ENCODE results near the gene MUC20.
"Not testable (repeated sequence)": the region's sequence is repeated elsewhere in the genome, so short reads cannot be mapped to it uniquely, and the experiment has no call there.

Gene MUC20

DNA sequence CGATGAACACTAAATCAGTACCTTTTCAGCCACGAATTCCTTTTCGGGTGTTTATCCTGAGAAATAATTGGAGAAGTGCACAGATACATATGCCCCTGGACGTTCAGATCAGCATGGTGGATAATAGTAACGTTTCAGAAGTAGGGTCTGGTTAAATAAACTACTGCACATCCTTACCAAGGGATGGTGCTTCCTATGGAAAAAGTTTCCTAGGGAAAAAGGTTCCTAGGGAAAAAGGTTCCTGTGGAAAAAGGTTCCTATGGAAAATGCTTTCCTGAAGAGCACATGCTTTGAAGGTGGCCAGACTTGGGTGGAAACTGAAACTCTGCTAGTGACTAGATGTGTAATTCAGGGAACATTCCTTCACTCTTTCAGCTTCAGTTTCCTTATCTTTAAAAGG lies 28.3 kb downstream of the MUC20 start:
- not testable (repeated sequence) for H3K36me3 Mint-ChIP-seq (ENCODE audit: low read depth); H3K27me3 Mint-ChIP-seq (ENCODE audit: low read depth); H3K27ac Mint-ChIP-seq; H3K4me3 Mint-ChIP-seq; H3K9me3 Mint-ChIP-seq
- H3K4me1 Mint-ChIP-seq (ENCODE audit: low read depth): peaks cover 11% of the 10 kb centered on the region

DNA sequence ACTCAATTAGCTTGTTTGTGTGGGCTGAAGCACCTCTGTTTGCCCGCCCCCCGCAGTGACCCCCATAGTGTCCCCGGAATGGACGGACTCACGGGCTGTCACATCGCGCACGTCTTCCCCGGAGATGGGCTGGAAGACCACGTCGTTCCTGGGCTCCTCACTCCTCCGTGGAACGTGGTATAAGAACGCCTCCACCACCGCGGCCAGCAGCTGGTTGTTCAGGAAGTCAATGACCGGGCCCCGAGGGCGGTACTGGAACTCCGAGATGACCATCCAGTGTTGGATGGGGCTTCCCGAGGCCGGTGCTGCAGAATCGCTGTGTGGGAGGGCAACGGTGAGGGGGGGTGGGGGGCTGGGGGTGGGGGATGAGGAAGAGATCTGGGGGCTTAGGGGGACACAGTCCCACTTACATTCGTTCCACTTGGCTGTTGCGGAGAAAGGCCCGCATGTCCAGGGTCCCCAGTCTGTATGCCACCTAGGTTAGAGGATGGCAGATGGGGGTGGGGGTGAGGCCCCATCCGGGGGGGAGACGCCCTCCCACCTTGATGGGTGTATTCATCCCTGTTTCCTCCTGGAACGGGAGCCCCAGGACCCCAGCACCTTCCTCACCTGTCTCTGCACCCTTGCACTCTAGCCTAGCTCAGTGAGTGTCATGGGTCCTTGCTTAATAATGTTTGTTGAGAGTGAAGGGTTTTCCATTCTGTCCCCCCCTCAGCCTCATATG lies 30.2 kb downstream of the MUC20 start:
- H3K4me1 Mint-ChIP-seq (ENCODE audit: low read depth): peaks cover 19% of the 10 kb centered on the region
- no peaks in the 10 kb centered on the region for H3K27me3 Mint-ChIP-seq (ENCODE audit: low read depth)
- H3K4me3 Mint-ChIP-seq: no peak overlapping the region
- H3K9me3 Mint-ChIP-seq: no peaks in the 10 kb centered on the region
- H3K36me3 Mint-ChIP-seq (ENCODE audit: low read depth): no peaks in the 10 kb centered on the region
- H3K27ac Mint-ChIP-seq: no peak overlapping the region

DNA sequence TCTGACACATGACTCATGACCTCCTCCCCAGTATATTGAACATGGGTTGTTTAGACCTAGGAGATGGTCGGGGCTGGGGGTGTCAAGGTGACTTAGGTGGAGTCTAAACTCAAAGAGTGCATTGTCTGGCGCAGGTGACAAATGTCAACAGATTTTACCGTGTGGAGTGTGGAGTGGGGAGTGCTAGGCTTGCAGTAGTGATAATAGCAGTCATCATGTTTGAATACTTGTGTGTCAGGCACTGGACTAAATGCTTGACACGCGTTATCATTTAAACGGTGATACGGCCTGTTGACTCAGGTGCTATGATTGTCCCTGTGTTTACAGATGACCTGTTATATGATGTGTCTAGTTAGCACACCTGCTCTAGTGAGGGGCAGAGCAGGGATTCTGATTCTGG lies 30.8 kb downstream of the MUC20 start:
- Mint-ChIP-seq H3K27me3 (ENCODE audit: low read depth) (no peaks in the 10 kb centered on the region), H3K36me3 (ENCODE audit: low read depth) (no peaks in the 10 kb centered on the region), H3K27ac (no peak overlapping the region), H3K4me1 (ENCODE audit: low read depth) (peaks cover 22% of the 10 kb centered on the region), H3K4me3 (no peak overlapping the region), H3K9me3 (no peaks in the 10 kb centered on the region)

DNA sequence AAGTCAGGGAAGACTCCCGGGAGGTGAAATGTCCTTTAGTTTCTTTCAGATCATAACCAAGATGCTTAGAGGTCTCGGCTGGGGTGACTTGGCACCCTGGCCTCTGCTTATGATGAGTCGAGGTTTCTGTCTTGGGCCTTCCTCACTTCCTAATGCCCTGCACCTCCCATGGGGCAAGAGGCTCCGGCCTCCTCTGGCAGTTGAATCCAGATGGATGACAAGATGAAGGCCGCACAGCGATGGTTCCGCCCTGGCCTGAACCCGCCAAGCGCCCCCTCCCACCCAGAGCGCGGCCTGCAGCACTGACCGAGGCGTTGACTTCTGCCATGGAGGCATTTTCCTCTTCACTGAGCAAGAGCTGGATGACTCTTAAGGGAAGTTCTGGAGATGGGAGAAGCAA lies 31.3 kb downstream of the MUC20 start:
- Mint-ChIP-seq H3K27ac (no peak overlapping the region), H3K27me3 (ENCODE audit: low read depth) (peaks cover 2% of the 10 kb centered on the region), H3K9me3 (no peaks in the 10 kb centered on the region), H3K4me1 (ENCODE audit: low read depth) (peaks cover 24% of the 10 kb centered on the region), H3K4me3 (no peak overlapping the region), H3K36me3 (ENCODE audit: low read depth) (no peaks in the 10 kb centered on the region)

DNA sequence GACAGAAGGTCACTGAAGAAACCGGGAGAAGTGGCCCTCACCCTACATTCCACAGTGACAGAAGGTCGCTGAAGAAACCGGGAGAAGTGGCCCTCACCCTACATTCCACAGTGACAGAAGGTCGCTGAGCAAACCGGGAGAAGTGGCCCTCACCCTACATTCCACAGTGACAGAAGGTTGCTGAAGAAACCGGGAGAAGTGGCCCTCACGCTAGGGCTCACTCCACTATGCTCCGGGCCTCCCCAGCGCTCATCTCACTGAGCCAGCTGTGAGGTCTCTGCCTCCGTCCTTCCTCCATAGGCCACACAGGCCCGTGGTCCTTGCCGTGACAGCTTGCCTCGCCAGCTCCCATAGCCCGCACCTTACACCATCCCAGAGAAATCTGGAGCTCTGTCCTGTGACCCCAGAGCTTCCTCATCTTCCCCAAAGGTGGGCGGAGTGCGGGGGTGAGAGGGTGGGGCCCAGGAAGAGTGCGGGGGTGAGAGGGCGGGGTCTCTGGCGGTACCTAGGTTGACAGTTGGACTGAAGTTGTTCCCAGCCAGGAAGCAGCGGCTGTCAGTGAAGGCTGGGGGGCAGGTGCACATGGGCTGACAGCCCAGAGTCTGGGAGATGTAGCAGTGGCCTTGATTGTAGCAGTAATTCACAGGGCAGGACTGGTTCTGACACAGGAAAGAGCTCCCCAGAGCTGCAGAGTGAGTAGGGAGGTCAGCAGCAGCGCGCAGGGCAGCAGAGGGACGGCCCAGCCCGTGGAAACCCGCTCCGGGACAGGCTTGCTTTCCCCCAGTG lies 32.0 kb downstream of the MUC20 start:
- Mint-ChIP-seq H3K27me3 (ENCODE audit: low read depth) (peaks cover 5% of the 10 kb centered on the region), H3K9me3 (no peaks in the 10 kb centered on the region), H3K36me3 (ENCODE audit: low read depth) (no peaks in the 10 kb centered on the region), H3K4me3 (no peak overlapping the region), H3K4me1 (ENCODE audit: low read depth) (peaks cover 26% of the 10 kb centered on the region), H3K27ac (no peak overlapping the region)

DNA sequence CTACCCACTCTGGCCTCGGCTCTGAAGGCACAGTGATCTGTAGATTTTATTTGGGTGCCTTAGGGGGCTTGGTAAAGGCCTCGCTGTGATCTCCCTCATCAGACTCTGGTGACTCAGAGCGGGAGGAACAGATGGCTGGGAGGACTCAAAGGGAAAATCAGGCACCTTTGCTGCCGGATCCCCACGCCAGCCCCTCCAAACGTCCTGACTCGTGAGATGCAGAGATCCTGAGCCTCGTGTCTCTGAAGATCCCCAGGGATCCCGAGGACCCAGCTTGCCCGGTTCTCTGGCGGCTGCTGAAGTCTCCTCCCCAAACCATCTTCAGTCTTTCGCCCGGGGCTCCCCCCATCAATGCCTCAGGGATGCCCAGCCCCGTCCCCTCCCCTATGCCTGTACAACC lies 32.8 kb downstream of the MUC20 start:
- Mint-ChIP-seq H3K27me3 (ENCODE audit: low read depth) (peaks cover 6% of the 10 kb centered on the region), H3K4me1 (ENCODE audit: low read depth) (peaks cover 26% of the 10 kb centered on the region), H3K4me3 (no peak overlapping the region), H3K27ac (no peak overlapping the region), H3K9me3 (no peaks in the 10 kb centered on the region), H3K36me3 (ENCODE audit: low read depth) (no peaks in the 10 kb centered on the region)

DNA sequence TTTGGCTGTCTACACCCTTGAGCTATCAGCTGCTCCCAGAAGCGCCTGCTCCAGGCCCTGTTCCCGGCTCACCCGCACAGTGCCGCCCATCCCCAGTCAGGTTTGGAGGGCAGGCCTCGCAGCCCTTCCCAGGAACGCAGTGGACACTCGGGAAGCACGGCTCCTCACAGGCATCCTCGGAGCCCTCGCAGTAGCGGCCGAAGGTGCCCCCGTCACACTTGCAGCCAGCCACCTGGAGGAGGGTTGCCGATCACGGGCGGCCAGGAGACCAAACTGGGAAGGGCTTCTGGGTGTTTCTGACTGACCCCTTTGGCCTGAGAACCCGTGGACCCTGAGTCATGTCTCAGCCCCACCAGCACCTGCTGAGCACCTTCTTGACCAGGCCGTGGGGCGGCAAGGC lies 33.4 kb downstream of the MUC20 start:
- H3K9me3 Mint-ChIP-seq: no peaks in the 10 kb centered on the region
- no peaks in the 10 kb centered on the region for H3K36me3 Mint-ChIP-seq (ENCODE audit: low read depth)
- H3K27ac Mint-ChIP-seq: no peak overlapping the region
- H3K27me3 Mint-ChIP-seq (ENCODE audit: low read depth): peaks cover 6% of the 10 kb centered on the region
- H3K4me1 Mint-ChIP-seq (ENCODE audit: low read depth): peaks cover 21% of the 10 kb centered on the region
- H3K4me3 Mint-ChIP-seq: no peak overlapping the region

DNA sequence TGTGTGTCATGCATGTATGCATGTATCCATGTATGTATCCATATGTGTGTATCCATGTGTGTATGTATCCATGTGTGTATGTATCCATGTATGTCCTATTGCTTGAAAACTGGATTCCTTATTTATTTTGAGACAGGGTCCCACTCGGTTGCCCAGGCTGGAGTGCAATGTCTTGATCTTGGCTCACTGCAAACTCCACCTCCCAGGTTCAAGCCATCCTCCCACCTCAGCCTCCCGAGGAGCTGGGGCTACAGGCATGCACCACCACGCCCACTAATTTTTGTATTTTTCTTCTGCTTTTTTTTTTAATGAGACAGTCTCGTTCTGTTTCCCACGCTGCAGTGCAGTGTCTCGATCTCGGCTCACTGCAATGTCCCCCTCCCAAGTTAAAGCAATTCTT lies 34.1 kb downstream of the MUC20 start:
- no peak overlapping the region for H3K27ac Mint-ChIP-seq
- no peaks in the 10 kb centered on the region for H3K9me3 Mint-ChIP-seq
- peaks cover 13% of the 10 kb centered on the region for H3K27me3 Mint-ChIP-seq (ENCODE audit: low read depth)
- H3K4me3 Mint-ChIP-seq: no peak overlapping the region
- no peaks in the 10 kb centered on the region for H3K36me3 Mint-ChIP-seq (ENCODE audit: low read depth)
- peaks cover 21% of the 10 kb centered on the region for H3K4me1 Mint-ChIP-seq (ENCODE audit: low read depth)

DNA sequence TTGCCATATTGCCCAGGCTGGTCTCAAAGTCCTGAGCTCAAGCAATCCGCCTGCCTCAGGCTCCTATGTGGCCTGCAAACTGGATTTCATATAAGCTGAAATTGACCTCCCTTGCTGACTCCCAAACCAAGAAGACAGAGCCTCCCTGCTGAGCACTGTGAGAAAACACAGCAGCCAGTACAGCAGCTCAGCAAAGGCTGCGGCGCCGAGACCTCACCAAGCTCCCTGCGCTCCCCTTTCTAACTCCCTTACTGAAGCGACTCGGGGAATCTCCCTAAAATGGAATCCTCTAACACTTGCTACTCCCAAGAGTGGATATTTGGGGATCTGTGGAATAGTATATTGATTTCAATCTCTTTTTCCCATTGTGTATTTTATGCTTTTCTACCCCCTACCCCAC lies 34.6 kb downstream of the MUC20 start:
- Mint-ChIP-seq H3K36me3 (ENCODE audit: low read depth) (no peaks in the 10 kb centered on the region), H3K4me3 (no peak overlapping the region)

DNA sequence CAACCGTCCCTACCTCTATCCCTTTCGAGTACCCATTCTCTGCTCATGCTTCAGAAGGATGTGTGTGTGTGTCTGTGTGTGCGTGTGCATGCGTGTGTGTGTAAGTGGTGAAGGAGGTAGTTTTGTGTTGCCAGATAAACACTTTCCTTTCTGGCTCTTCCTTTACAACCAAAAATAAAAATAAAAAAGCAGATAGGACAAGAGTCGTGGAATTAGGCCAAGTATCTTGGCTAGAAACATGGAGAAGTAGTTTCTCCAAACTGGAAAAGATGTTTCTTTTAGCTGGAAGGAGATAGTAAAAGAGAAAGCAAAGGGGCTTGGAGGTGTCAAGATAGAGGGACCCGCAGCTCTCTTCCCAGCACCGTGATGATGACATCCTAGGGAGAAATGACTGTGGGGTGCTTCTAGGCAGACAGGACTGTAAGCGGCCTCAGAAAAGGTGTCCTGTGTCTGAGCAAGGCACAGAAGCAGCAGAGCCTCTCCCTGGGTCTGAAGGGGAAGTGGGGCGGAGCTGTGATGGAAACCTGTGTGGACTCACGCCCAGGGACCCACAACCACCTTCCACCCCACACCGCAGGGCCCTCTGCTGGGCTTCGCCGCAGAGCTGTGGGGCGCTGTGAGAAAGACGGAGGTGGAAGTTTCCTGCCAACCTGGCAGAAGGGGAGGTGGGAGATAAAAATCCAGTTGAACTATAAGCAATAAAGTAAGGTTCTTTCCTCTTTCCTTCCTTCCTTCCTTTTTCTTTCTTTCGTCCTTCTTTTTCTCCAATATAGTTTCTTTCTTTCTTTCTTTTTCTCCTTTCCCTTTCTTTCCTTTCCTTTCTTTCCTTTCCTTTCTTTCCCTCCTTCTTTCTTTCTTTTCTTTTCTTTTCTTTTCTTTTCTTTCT lies 35.3 kb downstream of the MUC20 start:
- Mint-ChIP-seq H3K27me3 (ENCODE audit: low read depth) (peaks cover 23% of the 10 kb centered on the region), H3K36me3 (ENCODE audit: low read depth) (no peaks in the 10 kb centered on the region), H3K27ac (peak overlapping the region; percentile 13), H3K4me3 (peak overlapping the region; percentile 48), H3K9me3 (no peaks in the 10 kb centered on the region), H3K4me1 (ENCODE audit: low read depth) (peaks cover 23% of the 10 kb centered on the region)

More for the DNA sequence above, 34.6 kb downstream of the MUC20 start:
- no peaks in the 10 kb centered on the region for H3K9me3 Mint-ChIP-seq
- peaks cover 21% of the 10 kb centered on the region for H3K4me1 Mint-ChIP-seq (ENCODE audit: low read depth)
- H3K27ac Mint-ChIP-seq: no peak overlapping the region
- peaks cover 17% of the 10 kb centered on the region for H3K27me3 Mint-ChIP-seq (ENCODE audit: low read depth)

DNA sequence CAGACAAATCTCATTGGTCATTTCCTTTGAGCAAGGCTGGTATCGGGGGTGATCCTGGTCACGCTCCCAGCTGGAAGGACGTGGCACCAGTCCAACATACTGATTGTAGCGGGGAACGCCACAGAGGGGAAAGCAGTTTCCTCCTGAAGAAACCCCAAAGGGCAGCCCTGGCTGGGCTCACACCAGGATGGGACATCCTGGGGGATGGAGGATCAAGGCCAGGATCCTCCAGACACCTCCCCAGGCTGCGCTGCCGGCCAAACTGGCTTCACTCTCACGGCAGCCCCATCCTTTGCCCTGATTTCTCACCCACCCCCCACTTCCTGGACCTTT lies 36.6 kb downstream of the MUC20 start:
- H3K4me3 Mint-ChIP-seq: no peak overlapping the region
- no peaks in the 10 kb centered on the region for H3K9me3 Mint-ChIP-seq
- no peak overlapping the region for H3K27ac Mint-ChIP-seq
- H3K4me1 Mint-ChIP-seq (ENCODE audit: low read depth): peaks cover 23% of the 10 kb centered on the region
- peaks cover 26% of the 10 kb centered on the region for H3K27me3 Mint-ChIP-seq (ENCODE audit: low read depth)
- no peaks in the 10 kb centered on the region for H3K36me3 Mint-ChIP-seq (ENCODE audit: low read depth)

DNA sequence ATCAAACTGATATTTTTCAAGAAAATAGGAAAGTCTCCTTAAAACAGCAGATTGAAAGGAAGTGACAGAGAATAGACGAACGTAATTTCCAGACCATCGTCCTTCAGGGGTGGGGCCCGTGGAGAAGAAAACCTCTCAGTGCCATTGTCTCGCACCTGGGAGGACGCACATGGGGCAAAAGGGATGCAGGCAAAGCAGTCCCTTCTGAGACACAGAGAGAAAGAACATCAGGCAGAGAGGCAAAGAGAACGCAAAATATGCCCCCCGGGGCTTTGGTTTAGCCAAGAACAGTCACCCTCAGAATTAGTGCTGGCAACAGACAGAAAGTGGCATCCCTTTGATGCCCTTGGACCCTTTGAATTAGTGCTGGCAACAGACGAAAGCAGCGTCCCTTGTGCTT lies 37.0 kb downstream of the MUC20 start:
- no peak overlapping the region for H3K4me3 Mint-ChIP-seq
- H3K36me3 Mint-ChIP-seq (ENCODE audit: low read depth): no peaks in the 10 kb centered on the region
- peaks cover 26% of the 10 kb centered on the region for H3K27me3 Mint-ChIP-seq (ENCODE audit: low read depth)
- H3K4me1 Mint-ChIP-seq (ENCODE audit: low read depth): peaks cover 23% of the 10 kb centered on the region
- no peak overlapping the region for H3K27ac Mint-ChIP-seq
- H3K9me3 Mint-ChIP-seq: no peaks in the 10 kb centered on the region

DNA sequence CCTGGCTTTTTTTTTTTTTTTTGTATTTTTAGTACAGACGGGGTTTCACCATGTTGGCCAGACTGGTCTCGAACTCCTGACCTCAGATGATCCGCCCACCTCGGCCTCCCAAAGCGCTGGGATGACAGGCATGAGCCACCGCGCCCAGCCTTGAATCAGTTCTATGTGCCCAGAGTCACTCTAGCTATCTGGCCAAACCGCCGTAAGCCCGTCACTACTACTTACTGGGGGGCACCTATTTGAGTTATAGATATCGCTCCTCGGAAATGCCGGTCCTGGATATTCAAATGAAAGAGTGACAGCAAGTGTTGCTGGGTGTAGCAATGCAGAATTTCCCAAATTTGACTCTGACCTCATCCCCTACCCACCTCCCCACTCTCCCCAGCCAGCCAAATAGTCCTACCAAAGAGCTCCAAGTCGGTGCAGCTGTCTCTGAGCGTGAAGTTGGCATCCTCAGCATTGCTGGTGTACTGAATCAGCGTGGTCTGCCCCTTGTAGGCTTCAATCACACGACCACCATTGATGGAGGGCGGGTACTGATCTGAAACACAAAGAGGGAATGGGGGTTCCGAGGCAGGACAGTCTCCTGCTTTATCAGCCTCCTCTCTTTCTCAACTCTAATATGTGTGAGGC lies 38.1 kb downstream of the MUC20 start:
- Mint-ChIP-seq H3K4me3 (no peak overlapping the region), H3K4me1 (ENCODE audit: low read depth) (peaks cover 21% of the 10 kb centered on the region), H3K9me3 (no peaks in the 10 kb centered on the region), H3K27ac (no peak overlapping the region), H3K27me3 (ENCODE audit: low read depth) (peaks cover 26% of the 10 kb centered on the region), H3K36me3 (ENCODE audit: low read depth) (no peaks in the 10 kb centered on the region)

DNA sequence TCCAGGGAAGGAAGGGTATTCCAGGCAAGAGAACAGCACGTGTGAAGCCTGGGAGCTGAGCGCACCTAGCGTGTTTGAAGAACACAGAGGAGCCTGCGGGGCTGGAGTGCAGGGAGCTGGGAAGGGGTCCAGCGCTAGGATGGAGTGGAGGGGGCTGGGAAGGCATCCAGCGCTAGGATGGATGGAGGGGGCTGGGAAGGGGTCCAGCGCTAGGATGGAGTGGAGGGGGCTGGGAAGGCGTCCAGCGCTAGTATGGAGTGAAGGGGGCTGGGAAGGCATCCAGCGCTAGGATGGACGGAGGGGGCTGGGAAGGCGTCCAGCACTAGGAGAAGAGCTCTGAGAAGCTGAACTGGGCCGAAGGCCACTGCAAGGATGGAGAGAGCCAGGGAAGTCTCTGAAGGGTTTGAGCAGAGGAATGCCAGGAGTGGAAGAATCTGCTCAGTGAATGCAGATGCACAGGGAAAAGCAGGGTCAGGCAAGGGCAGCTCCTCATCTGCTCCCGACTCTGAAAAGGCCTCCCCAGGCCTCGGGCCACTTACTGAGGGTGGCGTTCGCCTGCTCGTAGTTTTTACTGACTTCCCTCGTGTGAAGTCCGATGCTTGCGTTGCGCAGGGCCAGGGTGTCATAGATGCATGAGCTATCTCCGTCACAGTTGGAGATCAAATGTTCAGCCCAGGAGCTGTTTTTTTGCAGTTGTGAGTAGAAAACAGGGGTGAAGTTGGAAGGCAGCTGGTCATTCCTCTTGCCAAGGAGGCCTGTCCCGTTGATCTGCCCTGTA lies 39.8 kb downstream of the MUC20 start:
- Mint-ChIP-seq H3K9me3 (no peaks in the 10 kb centered on the region), H3K36me3 (ENCODE audit: low read depth) (no peaks in the 10 kb centered on the region), H3K4me3 (no peak overlapping the region), H3K4me1 (ENCODE audit: low read depth) (peaks cover 16% of the 10 kb centered on the region), H3K27me3 (ENCODE audit: low read depth) (peaks cover 26% of the 10 kb centered on the region), H3K27ac (no peak overlapping the region)

Data from T-helper 1 cell treated with Interleukin-12 subunit alpha and Interleukin-12 subunit beta and Interleukin-4 antibody, amounts not matched to agents 30 μg/mL and 1 μg/mL, for 36 hours (primary cell).